Right lobe of liver (tissue), 6 donors: ENCODE data around the gene RAB38. TPM values are rescaled to one million over a fixed set of nuclear protein-coding genes. Genes with fewer than 3 reads are reported as not detected.

Experiments
- ATAC-seq, 4 donors: fragments of 200-7000 bp; cut with Tn5 transposase; one replicate each; pipeline ENCODE4 v1.9.1; 2020; ENCODE audit warnings: mild to moderate bottlenecking in 4 of 4, moderate library complexity in 4 of 4
- DNase-seq, 3 donors: peaks; one replicate each; pipeline ENCODE4 v3.0.0-alpha.2; 2020
- H3K27ac ChIP-seq, 3 donors: fragments of 200-600 bp; one replicate each; pipeline ENCODE4 v1.8.0; 2022
- H3K27me3 ChIP-seq, 2 donors: fragments of 200-600 bp; one replicate each; pipeline ENCODE4 v1.8.0; 2022
- H3K36me3 ChIP-seq, 4 donors: fragments of 200-600 bp; sonication (generic) in 1 of 4; one replicate each; pipeline versions ENCODE4 v1.5.1 to v1.8.0; 2017 to 2022; ENCODE audit warnings: control low read depth in 1 of 4
- H3K4me1 ChIP-seq, 4 donors: fragments of 200-600 bp; sonication (generic) in 1 of 4; one replicate each; pipeline versions ENCODE4 v1.5.1 to v1.8.0; 2017 to 2022; ENCODE audit warnings: control low read depth in 1 of 4
- H3K4me3 ChIP-seq, 3 donors: fragments of 200-600 bp; one replicate each; pipeline ENCODE4 v1.8.0; 2022
- H3K9me3 ChIP-seq, 4 donors: fragments of 200-600 bp; sonication (generic) in 1 of 4; one replicate each; pipeline versions ENCODE4 v1.5.1 to v1.8.0; 2017 to 2022; ENCODE audit warnings: control low read depth in 1 of 4
- CTCF ChIP-seq, 4 donors: fragments of 200-600 bp in 3 of 4; fragments of 450-650 bp in 1 of 4; IDR thresholded peaks; one replicate each; pipeline versions ENCODE4 v1.5.1 to v1.8.0; 2016 to 2022; ENCODE audit warnings: antibody characterized with exemption in 4 of 4, mild to moderate bottlenecking in 2 of 4
- POLR2A ChIP-seq: fragments of 450-650 bp; IDR thresholded peaks from one replicate; pipeline ENCODE4 v1.6.1; 2017; ENCODE audit warnings: antibody characterized with exemption, mild to moderate bottlenecking
- WGBS: methylation state at CpG from one replicate; pipeline ENCODE4 v1.1.6; 2018; ENCODE audit warnings: low coverage, low lambda C conversion rate; ENCODE audit not compliant: insufficient coverage; ENCODE audit errors: missing lambda C conversion rate; 5-methylcytosine and 5-hydroxymethylcytosine counted together
- intact Hi-C, 2 donors: fragments of 100-400 bp; cut with DNase I; formaldehyde crosslinking; loops; one replicate each; pipeline versions ENCODE4 v1.11.2 to v1.14.1; 2022
- total RNA-seq, 6 experiments: library from RNA; depleted of rRNA in 2 of 6; stranded (reverse); fragments of >200 nt in 2 of 6; fragmentation: NEBNext Ultra II Directional in 3 of 6; extraction: Animal tissue kit (Norgen Biotek cat#: 25700) in 3 of 6; gene quantifications; one replicate each; pipeline versions ENCODE4 v1.1.0 to v1.2.4, GENCODE V29; 2016 to 2023
- donor health status: DM: no; HTN: yes; CAD: no.
- donor health status: DM: no; HTN: no; CAD: no.
- donor health status: DM: no; HTN: no; CAD: no.
- donor health status: DM: no; HTN: yes; CAD: no.
- donor health status: DM: no; HTN: yes; CAD: no.

Gene RAB38
- total RNA-seq, 6 experiments from 2014 or later, result 0.19 to 1.0 (median 0.70) TPM

GRCh38 chr11:88169881-88170280 lies 5.4 kb downstream of the RAB38 start:
- DNase-seq (no peak), ATAC-seq (no peak)
- Histone ChIP-seq H3K4me3 (no peak overlapping the region), H3K4me1 (no peaks in the 10 kb centered on the region), H3K9me3 (no peaks in the 10 kb centered on the region), H3K27ac (no peak overlapping the region), H3K36me3 (no peaks in the 10 kb centered on the region), H3K27me3 (no peaks in the 10 kb centered on the region)
- no peak for TF ChIP-seq POLR2A
- TF ChIP-seq CTCF (IDR thresholded peaks at IDR 0.05), result no peak
- intact Hi-C loops, result no loop called here
- WGBS, result 64% methylated on average over 4 of the region's 4 CpGs

GRCh38 chr11:88169471-88169870 lies 5.8 kb downstream of the RAB38 start:
- no peak for DNase-seq
- H3K27ac ChIP-seq, result no peak overlapping the region
- WGBS, result 100% methylated on average over 1 of the region's 2 CpGs
- no peaks in the 10 kb centered on the region for H3K4me1 ChIP-seq
- TF ChIP-seq CTCF (IDR thresholded peaks at IDR 0.05), result no peak
- TF ChIP-seq POLR2A, result no peak
- intact Hi-C loops, result no loop called here
- no peak for ATAC-seq
- H3K4me3 ChIP-seq, result no peak overlapping the region
- no peaks in the 10 kb centered on the region for H3K27me3 ChIP-seq
- no peaks in the 10 kb centered on the region for H3K36me3 ChIP-seq
- no peaks in the 10 kb centered on the region for H3K9me3 ChIP-seq

DNA sequence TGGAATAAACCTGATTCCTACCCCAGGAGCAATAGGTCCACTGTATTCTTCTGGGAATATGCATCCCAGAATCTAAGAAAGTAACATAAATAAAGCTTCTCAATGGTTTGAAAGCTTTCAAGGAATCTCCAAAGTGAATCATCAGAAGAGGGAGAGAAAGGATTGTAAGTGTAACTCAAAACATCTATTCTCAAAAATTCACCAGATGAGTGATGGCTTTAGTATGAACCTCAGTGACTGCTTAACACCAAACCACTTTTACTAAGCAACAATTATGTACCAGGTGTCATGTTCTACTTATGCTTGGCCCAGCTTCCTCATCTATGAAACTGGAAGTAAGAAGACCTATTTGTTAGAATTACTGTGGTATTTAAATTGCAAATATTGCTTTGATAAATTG lies 7.4 kb downstream of the RAB38 start:
- intact Hi-C loops, result no loop called here
- Histone ChIP-seq H3K27ac (no peak overlapping the region), H3K4me3 (no peak overlapping the region), H3K36me3 (no peaks in the 10 kb centered on the region), H3K4me1 (no peaks in the 10 kb centered on the region), H3K27me3 (no peaks in the 10 kb centered on the region), H3K9me3 (no peaks in the 10 kb centered on the region)
- TF ChIP-seq POLR2A (no peak), CTCF (IDR thresholded peaks at IDR 0.05) (no peak)
- no peak for DNase-seq
- no peak for ATAC-seq

GRCh38 chr11:88164806-88165585 lies 10.2 kb downstream of the RAB38 start:
- H3K4me3 ChIP-seq, result no peak overlapping the region
- no peak overlapping the region for H3K27ac ChIP-seq
- DNase-seq (no peak), ATAC-seq (no peak)
- no peaks in the 10 kb centered on the region for H3K36me3 ChIP-seq
- intact Hi-C loops, result no loop called here
- TF ChIP-seq CTCF (IDR thresholded peaks at IDR 0.05), result no peak
- whole genome bisulfite sequencing, result 56% methylated on average over 1 of the region's 1 CpG
- H3K4me1 ChIP-seq, result no peaks in the 10 kb centered on the region
- no peaks in the 10 kb centered on the region for H3K9me3 ChIP-seq
- H3K27me3 ChIP-seq, result no peaks in the 10 kb centered on the region

DNA sequence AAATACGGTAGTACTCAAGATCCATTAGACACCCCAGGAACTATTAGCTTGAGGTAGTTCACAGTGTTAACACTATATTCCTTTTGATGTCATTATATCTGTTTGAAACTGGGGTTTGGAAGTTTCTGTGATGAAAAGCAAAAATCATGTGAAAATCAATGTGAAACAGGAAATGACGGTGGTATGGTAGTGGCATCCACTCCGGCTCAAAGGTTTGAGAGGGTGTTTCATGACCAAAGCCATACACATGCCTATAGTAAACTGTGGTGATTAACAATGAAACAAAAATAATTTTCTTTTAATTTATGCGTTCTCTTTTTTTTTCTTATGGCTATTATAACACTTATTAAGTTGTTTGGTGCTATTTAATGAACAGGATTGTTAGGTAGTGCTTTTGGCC lies 10.9 kb downstream of the RAB38 start:
- TF ChIP-seq POLR2A, result no peak
- no peak for TF ChIP-seq CTCF (IDR thresholded peaks at IDR 0.05)

More for the DNA sequence above, 10.9 kb downstream of the RAB38 start:
- H3K4me1 ChIP-seq, result no peaks in the 10 kb centered on the region
- ATAC-seq (no peak), DNase-seq (no peak)
- H3K4me3 ChIP-seq, result no peak overlapping the region
- no peaks in the 10 kb centered on the region for H3K9me3 ChIP-seq
- H3K36me3 ChIP-seq, result no peaks in the 10 kb centered on the region
- H3K27ac ChIP-seq, result no peak overlapping the region
- H3K27me3 ChIP-seq, result no peaks in the 10 kb centered on the region
- WGBS, result 64% methylated on average over 4 of the region's 4 CpGs
- intact Hi-C loops, result no loop called here
